K562 (cell line): Measurements from ENCODE around the gene ABHD16A. TPM values are rescaled to one million over a fixed set of nuclear protein-coding genes. Genes with fewer than 3 reads are reported as not detected.

Experiments
- BRF1 ChIP-seq: IDR thresholded peaks from 3 replicates; pipeline ENCODE4 v1.6.1; 2011; ENCODE audit warnings: borderline replicate concordance, mild to moderate bottlenecking; ENCODE audit not compliant: insufficient read length; ENCODE audit errors: extremely low read depth
- C11orf30 ChIP-seq: fragments of 450-650 bp; IDR thresholded peaks from 2 replicates; pipeline ENCODE4 v1.6.1; 2016; ENCODE audit warnings: low read depth, mild to moderate bottlenecking
- CAMTA2 ChIP-seq: fragments of 250-450 bp; sonication (Bioruptor Pico); conservative IDR thresholded peaks from 2 replicates; pipeline ENCODE4 v1.5.1; 2022
- EZH2 ChIP-seq: IDR thresholded peaks from 2 replicates; pipeline ENCODE4 v1.6.1; 2012; ENCODE audit warnings: low read depth, mild to moderate bottlenecking, inconsistent platforms, low read length, borderline replicate concordance
- ILK ChIP-seq: fragments of 450-650 bp; IDR thresholded peaks from 2 replicates; pipeline ENCODE4 v1.6.1; 2016; ENCODE audit warnings: missing genetic modification characterization, low read depth, mild to moderate bottlenecking, missing compliant biosample characterization, moderate library complexity, borderline replicate concordance
- KAT2B ChIP-seq: IDR thresholded peaks from one replicate; pipeline ENCODE4 v1.6.1; 2012; ENCODE audit warnings: low read depth, mild to moderate bottlenecking, control low read depth, inconsistent platforms, low read length, moderate library complexity
- MAFF ChIP-seq: IDR thresholded peaks from 2 replicates; pipeline ENCODE4 v1.6.1; 2012; ENCODE audit warnings: low read length, improper control_type of control experiment
- NCOA2 ChIP-seq, 2 experiments: fragments of 450-650 bp; IDR thresholded peaks; 2 replicates each; pipeline ENCODE4 v1.6.1; 2018; ENCODE audit warnings: mild to moderate bottlenecking in 2 of 2, moderate library complexity in 1 of 2; ENCODE audit not compliant: partially characterized antibody in 2 of 2
- PML ChIP-seq: IDR thresholded peaks from 2 replicates; pipeline ENCODE4 v1.6.1; 2012; ENCODE audit warnings: low read length, inconsistent platforms
- PRPF4 ChIP-seq: fragments of 200-400 bp; formaldehyde crosslinking; IDR thresholded peaks from one replicate; pipeline ENCODE4 v1.6.1; 2017; ENCODE audit warnings: low read length, low read depth, mild to moderate bottlenecking; ENCODE audit not compliant: insufficient read depth, poor library complexity, severe bottlenecking
- RAD51 ChIP-seq: fragments of 450-650 bp; IDR thresholded peaks from 2 replicates; pipeline ENCODE4 v1.7.1; 2016; ENCODE audit warnings: low read depth, mild to moderate bottlenecking, borderline replicate concordance
- SRF ChIP-seq, 2 experiments: fragments of 250-450, 450-650 bp in 1 of 2; sonication (Bioruptor Pico) in 1 of 2; sonication (generic) in 1 of 2; formaldehyde crosslinking; IDR thresholded peaks; 2 replicates each; pipeline versions ENCODE4 v1.5.0 to v1.5.1; 2020 to 2022; ENCODE audit warnings: mild to moderate bottlenecking in 1 of 2, missing genetic modification reagents in 1 of 2
- TSC22D4 ChIP-seq: fragments of 450-650 bp; IDR thresholded peaks from 2 replicates; pipeline ENCODE4 v1.6.1; 2016; ENCODE audit warnings: missing genetic modification characterization, missing biosample characterization, control low read depth
- ZBED1 ChIP-seq: IDR thresholded peaks from 2 replicates; pipeline ENCODE4 v1.6.1; 2014
- ZC3H4 ChIP-seq: sonication (generic); formaldehyde crosslinking; IDR thresholded peaks from 2 replicates; pipeline ENCODE4 v1.9.0; 2021; ENCODE audit warnings: missing genetic modification reagents, borderline replicate concordance
- ZNF184 ChIP-seq: sonication (generic); formaldehyde crosslinking; IDR thresholded peaks from 2 replicates; pipeline ENCODE4 v1.5.0; 2020; ENCODE audit warnings: missing genetic modification reagents
- ZNF224 ChIP-seq: sonication (generic); formaldehyde crosslinking; IDR thresholded peaks from 2 replicates; pipeline ENCODE4 v1.8.0; 2022; ENCODE audit warnings: mild to moderate bottlenecking, missing genetic modification reagents
- ZNF263 ChIP-seq: sonication (generic); formaldehyde crosslinking; IDR thresholded peaks from 2 replicates; pipeline ENCODE4 v1.8.0; 2022; ENCODE audit warnings: mild to moderate bottlenecking, missing genetic modification reagents, borderline replicate concordance
- ZNF699 ChIP-seq: fragments of 250-450 bp; sonication (Bioruptor Pico); IDR thresholded peaks from 2 replicates; pipeline ENCODE4 v1.8.0; 2021; ENCODE audit warnings: mild to moderate bottlenecking, moderate library complexity; ENCODE audit not compliant: insufficient replicate concordance
- polyA plus RNA-seq, 8 experiments: library from polyadenylated mRNA; depleted of rRNA in 4 of 8; stranded (reverse) in 5 of 8; unstranded in 3 of 8; fragments of >200 nt; fragmentation: Nextera tagmentation in 2 of 8; fragmentation: Illumina TruSeq in 1 of 8; extraction: Ambion mirVana in 2 of 8; extraction: Trizol in 1 of 8; gene quantifications; 2 replicates each; pipeline versions ENCODE4 v1.2.1 to v1.2.3, GENCODE V29; 2011 to 2014; ENCODE audit warnings: inconsistent platforms in 1 of 8, missing spikeins in 1 of 8
- total RNA-seq, 7 experiments: library from RNA; depleted of rRNA in 6 of 7; stranded (reverse); fragments of >200 nt in 6 of 7; fragmentation: Illumina TruSeq in 2 of 7; extraction: Trizol in 2 of 7; gene quantifications; 2 replicates each; pipeline versions ENCODE4 v1.2.1 to v1.2.3, GENCODE V29; 2011 to 2021; ENCODE audit warnings: low replicate concordance in 1 of 7
- TF ChIP-seq, protein P1 (sequence below): conservative IDR thresholded peaks from 2 replicates; pipeline ENCODE4 v1.6.1; 2011; ENCODE audit warnings: low read depth, mild to moderate bottlenecking, low read length; ENCODE audit not compliant: control insufficient read depth
- TF ChIP-seq, protein P2 (sequence below): fragments of 450-650 bp; IDR thresholded peaks from 2 replicates; pipeline ENCODE4 v1.6.1; 2018; ENCODE audit not compliant: partially characterized antibody
- TF ChIP-seq, protein P3 (sequence below): sonication (generic); formaldehyde crosslinking; IDR thresholded peaks from 2 replicates; pipeline ENCODE4 v1.8.0; 2022; ENCODE audit warnings: mild to moderate bottlenecking, missing genetic modification reagents

ABHD16A gene
- total and polyA plus RNA-seq, 9 of the 15 experiments (the other 6 are each of a cell fraction or from before 2014, with no cell fraction given): 25.8 to 120 (median 81.6) TPM

DNA sequence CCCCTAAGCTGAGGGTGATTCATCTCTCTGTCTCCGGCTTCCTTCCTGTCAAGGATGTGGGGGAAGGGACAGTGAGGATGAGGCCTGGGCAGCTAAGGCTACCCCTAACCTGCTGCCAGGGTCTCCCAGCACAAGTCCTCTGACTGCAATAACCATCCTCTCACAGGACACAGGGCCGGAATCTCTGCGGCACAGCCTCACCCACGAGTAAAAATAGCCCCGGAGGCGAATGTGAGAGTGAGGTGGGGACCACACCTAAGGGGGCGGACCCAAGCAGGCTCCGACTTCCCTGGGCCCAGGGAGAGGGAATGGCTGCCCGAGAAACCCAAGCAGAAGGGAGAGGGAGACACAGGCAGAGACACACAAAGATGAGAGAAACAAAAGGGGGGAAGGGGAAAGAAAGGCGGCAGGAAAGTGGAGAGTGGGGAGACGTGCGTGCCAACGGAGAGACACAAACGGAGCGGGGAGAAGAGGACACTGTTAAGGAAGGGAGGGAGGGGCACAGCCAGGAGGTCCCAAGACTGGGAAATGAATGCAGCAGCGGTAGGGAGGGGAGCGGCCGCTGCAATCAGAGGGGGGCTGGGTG lies 31.8 kb upstream of the ABHD16A start (continued):
- TF ChIP-seq RAD51: no peak
- TF ChIP-seq C11orf30: no peak
- TF ChIP-seq TSC22D4 (tag): no peak
- TF ChIP-seq KAT2B: no peak
- TF ChIP-seq ZBED1: no peak
- no peak for TF ChIP-seq ZNF184
- TF ChIP-seq SRF (CRISPR knock-in tag; IDR thresholded peaks at IDR 0.05): no peak; a peak in 2 of 4 replicates
- no peak for TF ChIP-seq MAFF
- no peak for TF ChIP-seq ZNF224 (CRISPR knock-in tag)
- TF ChIP-seq EZH2: no peak
- TF ChIP-seq ZNF263: no peak
- TF ChIP-seq, protein P1, sequence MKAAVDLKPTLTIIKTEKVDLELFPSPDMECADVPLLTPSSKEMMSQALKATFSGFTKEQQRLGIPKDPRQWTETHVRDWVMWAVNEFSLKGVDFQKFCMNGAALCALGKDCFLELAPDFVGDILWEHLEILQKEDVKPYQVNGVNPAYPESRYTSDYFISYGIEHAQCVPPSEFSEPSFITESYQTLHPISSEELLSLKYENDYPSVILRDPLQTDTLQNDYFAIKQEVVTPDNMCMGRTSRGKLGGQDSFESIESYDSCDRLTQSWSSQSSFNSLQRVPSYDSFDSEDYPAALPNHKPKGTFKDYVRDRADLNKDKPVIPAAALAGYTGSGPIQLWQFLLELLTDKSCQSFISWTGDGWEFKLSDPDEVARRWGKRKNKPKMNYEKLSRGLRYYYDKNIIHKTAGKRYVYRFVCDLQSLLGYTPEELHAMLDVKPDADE: no peak
- TF ChIP-seq, protein P2, sequence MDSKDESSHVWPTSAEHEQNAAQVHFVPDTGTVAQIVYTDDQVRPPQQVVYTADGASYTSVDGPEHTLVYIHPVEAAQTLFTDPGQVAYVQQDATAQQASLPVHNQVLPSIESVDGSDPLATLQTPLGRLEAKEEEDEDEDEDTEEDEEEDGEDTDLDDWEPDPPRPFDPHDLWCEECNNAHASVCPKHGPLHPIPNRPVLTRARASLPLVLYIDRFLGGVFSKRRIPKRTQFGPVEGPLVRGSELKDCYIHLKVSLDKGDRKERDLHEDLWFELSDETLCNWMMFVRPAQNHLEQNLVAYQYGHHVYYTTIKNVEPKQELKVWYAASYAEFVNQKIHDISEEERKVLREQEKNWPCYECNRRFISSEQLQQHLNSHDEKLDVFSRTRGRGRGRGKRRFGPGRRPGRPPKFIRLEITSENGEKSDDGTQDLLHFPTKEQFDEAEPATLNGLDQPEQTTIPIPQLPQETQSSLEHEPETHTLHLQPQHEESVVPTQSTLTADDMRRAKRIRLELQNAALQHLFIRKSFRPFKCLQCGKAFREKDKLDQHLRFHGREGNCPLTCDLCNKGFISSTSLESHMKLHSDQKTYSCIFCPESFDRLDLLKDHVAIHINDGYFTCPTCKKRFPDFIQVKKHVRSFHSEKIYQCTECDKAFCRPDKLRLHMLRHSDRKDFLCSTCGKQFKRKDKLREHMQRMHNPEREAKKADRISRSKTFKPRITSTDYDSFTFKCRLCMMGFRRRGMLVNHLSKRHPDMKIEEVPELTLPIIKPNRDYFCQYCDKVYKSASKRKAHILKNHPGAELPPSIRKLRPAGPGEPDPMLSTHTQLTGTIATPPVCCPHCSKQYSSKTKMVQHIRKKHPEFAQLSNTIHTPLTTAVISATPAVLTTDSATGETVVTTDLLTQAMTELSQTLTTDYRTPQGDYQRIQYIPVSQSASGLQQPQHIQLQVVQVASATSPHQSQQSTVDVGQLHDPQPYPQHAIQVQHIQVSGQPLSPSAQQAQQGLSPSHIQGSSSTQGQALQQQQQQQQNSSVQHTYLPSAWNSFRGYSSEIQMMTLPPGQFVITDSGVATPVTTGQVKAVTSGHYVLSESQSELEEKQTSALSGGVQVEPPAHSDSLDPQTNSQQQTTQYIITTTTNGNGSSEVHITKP: no peak
- TF ChIP-seq CAMTA2 (CRISPR knock-in tag): no peak
- no peak for TF ChIP-seq ZC3H4 (CRISPR knock-in tag)
- TF ChIP-seq NCOA2 (IDR thresholded peaks at IDR 0.05; ENCODE audit: partially characterized antibody in 2 of 2): no peak
- TF ChIP-seq ILK (tag): no peak
- no peak for TF ChIP-seq ZNF699
- TF ChIP-seq, protein P3, sequence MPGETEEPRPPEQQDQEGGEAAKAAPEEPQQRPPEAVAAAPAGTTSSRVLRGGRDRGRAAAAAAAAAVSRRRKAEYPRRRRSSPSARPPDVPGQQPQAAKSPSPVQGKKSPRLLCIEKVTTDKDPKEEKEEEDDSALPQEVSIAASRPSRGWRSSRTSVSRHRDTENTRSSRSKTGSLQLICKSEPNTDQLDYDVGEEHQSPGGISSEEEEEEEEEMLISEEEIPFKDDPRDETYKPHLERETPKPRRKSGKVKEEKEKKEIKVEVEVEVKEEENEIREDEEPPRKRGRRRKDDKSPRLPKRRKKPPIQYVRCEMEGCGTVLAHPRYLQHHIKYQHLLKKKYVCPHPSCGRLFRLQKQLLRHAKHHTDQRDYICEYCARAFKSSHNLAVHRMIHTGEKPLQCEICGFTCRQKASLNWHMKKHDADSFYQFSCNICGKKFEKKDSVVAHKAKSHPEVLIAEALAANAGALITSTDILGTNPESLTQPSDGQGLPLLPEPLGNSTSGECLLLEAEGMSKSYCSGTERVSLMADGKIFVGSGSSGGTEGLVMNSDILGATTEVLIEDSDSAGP (CRISPR knock-in tag): 0 out of 2 replicates have a peak, but pooled peaks have one; percentile 60
- no peak for TF ChIP-seq BRF1
- no peak for TF ChIP-seq PRPF4
- peak; percentile 65; the same call in 1 of the 2 replicates for TF ChIP-seq PML
